Upper lobe of left lung (tissue), 4 donors: ENCODE measurements around the gene FUT8.

Experiments used
- EP300 ChIP-seq, 4 donors: sonication (generic); formaldehyde crosslinking; IDR thresholded peaks; one replicate each; pipeline ENCODE4 v1.5.1; 2017; ENCODE audit warnings: antibody characterized with exemption in 4 of 4, control low read depth in 2 of 4
- POLR2A ChIP-seq, 4 donors: fragments of 450-650 bp; IDR thresholded peaks; one replicate each; pipeline ENCODE4 v1.5.1; 2016 to 2017; ENCODE audit warnings: antibody characterized with exemption in 4 of 4, mild to moderate bottlenecking in 2 of 4
- TF ChIP-seq, protein P1 (sequence below), 6 experiments: fragments of 450-650 bp in 4 of 6; fragments of 200-600 bp in 2 of 6; sonication (generic) in 2 of 6; IDR thresholded peaks; one replicate each; pipeline ENCODE4 v1.5.1; 2016 to 2019; ENCODE audit warnings: antibody characterized with exemption in 6 of 6

DNA sequence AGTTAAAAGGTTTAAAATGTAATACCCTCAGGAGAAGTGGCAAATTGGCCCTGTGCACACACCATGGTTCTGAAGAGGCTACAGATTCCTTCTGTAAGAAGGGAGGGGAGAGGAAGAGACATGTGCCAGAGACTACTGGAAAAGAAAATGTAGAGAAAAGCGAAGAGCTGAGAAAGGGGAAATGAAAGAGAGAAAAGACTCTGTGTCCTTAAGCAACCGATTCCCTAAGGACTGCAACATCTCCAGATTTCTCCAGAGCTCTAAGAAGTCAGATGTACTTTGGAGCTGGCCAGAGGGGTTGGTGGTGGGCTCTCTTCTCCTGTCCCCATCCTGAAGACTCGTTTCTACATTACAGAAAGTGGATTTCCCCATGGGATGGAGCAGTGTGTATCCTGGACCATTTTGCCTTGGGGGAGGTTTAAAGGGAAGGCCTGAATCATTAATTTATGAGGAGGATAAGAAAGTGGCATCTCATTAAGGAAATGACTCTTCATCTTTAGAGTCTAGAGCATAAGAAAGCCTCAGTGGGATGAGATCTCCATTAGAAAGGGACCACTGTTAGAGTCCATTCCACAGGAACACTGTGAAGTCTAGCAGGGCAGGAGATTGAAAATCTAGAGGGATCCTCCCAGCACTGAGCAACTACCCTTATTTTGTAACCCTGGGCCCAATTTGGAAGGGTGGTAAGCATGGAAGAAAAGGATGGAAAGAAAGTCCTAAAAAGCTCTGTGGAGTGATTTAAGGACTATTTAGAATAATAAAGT is 45.5 kb upstream of the FUT8 start:
- no peak for TF ChIP-seq EP300 (IDR thresholded peaks at IDR 0.05)
- TF ChIP-seq, protein P1, sequence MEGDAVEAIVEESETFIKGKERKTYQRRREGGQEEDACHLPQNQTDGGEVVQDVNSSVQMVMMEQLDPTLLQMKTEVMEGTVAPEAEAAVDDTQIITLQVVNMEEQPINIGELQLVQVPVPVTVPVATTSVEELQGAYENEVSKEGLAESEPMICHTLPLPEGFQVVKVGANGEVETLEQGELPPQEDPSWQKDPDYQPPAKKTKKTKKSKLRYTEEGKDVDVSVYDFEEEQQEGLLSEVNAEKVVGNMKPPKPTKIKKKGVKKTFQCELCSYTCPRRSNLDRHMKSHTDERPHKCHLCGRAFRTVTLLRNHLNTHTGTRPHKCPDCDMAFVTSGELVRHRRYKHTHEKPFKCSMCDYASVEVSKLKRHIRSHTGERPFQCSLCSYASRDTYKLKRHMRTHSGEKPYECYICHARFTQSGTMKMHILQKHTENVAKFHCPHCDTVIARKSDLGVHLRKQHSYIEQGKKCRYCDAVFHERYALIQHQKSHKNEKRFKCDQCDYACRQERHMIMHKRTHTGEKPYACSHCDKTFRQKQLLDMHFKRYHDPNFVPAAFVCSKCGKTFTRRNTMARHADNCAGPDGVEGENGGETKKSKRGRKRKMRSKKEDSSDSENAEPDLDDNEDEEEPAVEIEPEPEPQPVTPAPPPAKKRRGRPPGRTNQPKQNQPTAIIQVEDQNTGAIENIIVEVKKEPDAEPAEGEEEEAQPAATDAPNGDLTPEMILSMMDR (IDR thresholded peaks at IDR 0.05) = no peak
- TF ChIP-seq POLR2A (IDR thresholded peaks at IDR 0.05) = no peak
